Panc1 (cell line): ENCODE data around the gene POMT2. TPM values are rescaled to one million over a fixed set of nuclear protein-coding genes. Genes with fewer than 3 reads are reported as not detected.

ENCODE experiments used
- ATAC-seq: fragments of 200-7000 bp; cut with Tn5 transposase; 2 replicates; pipeline ENCODE4 v1.9.1; 2020; ENCODE audit warnings: mild to moderate bottlenecking, moderate library complexity
- BruUV-seq: library from RNA; stranded (reverse); fragments of 400-500 nt; replicated peaks from 2 replicates; lab custom pipeline; 2021; lab: Mats Ljungman, UMichigan
- CTCF ChIA-PET: fragments of 300-600 bp; sonication (Branson Sonifier 250); formaldehyde crosslinking; loops from one replicate; lab custom pipeline; 2022; ENCODE audit warnings: antibody characterized with exemption; lab: Charles Lee
- POLR2A ChIA-PET: fragments of 300-600 bp; sonication (Branson Sonifier 250); formaldehyde crosslinking; loops from one replicate; lab custom pipeline; 2022; ENCODE audit warnings: antibody characterized with exemption; lab: Charles Lee
- DNase-seq: peaks from one replicate; pipeline ENCODE4 v3.0.0-alpha.2; 2010; ENCODE audit warnings: low read depth, low spot score
- H3K27ac ChIP-seq: 2 replicates; pipeline ENCODE4 v1.5.1; 2011; ENCODE audit warnings: mild to moderate bottlenecking, low read length, inconsistent platforms
- H3K27me3 ChIP-seq: fragments of 200-500 bp; sonication (Bioruptor generic); 2 replicates; pipeline ENCODE4 v1.6.0; 2014; ENCODE audit warnings: low read length, inconsistent platforms; ENCODE audit not compliant: control insufficient read depth, insufficient read depth
- H3K36me3 ChIP-seq: fragments of 200-500 bp; sonication (Bioruptor generic); 2 replicates; pipeline ENCODE4 v1.5.1; 2014; ENCODE audit warnings: inconsistent platforms, mild to moderate bottlenecking, low read length, moderate library complexity; ENCODE audit not compliant: control insufficient read depth, insufficient read depth
- H3K4me1 ChIP-seq: 2 replicates; pipeline ENCODE4 v1.5.1; 2011; ENCODE audit warnings: inconsistent platforms, mild to moderate bottlenecking, low read length, moderate library complexity; ENCODE audit not compliant: control insufficient read depth, insufficient read depth
- H3K4me3 ChIP-seq, 2 experiments: 2 replicates each; pipeline ENCODE4 v1.5.1; 2011 to 2012; ENCODE audit warnings: low read depth in 2 of 2, low read length in 2 of 2, mild to moderate bottlenecking in 2 of 2, inconsistent platforms in 1 of 2, moderate library complexity in 1 of 2
- H3K9me3 ChIP-seq: fragments of 200-500 bp; sonication (Bioruptor generic); 2 replicates; pipeline ENCODE4 v1.5.1; 2014; ENCODE audit warnings: low read depth, mild to moderate bottlenecking, inconsistent platforms, low read length, moderate library complexity; ENCODE audit not compliant: control insufficient read depth, insufficient read depth
- CTCF ChIP-seq: fragments of 450-650 bp; IDR thresholded peaks from 2 replicates; pipeline ENCODE4 v1.5.1; 2017; ENCODE audit warnings: mild to moderate bottlenecking
- POLR2AphosphoS5 ChIP-seq: IDR thresholded peaks from 2 replicates; pipeline ENCODE4 v1.6.1; 2012; ENCODE audit warnings: mild to moderate bottlenecking, low read depth, low read length, moderate library complexity
- REST ChIP-seq, 2 experiments: IDR thresholded peaks; 2 replicates each; pipeline ENCODE4 v1.6.1; 2011 to 2012; ENCODE audit warnings: low read depth in 2 of 2, control low read depth in 1 of 2, low read length in 1 of 2, mild to moderate bottlenecking in 1 of 2, moderate library complexity in 1 of 2; ENCODE audit not compliant: insufficient read depth in 1 of 2
- SIN3A ChIP-seq: IDR thresholded peaks from 2 replicates; pipeline ENCODE4 v1.6.1; 2012; ENCODE audit warnings: low read depth, mild to moderate bottlenecking, low read length, moderate library complexity, borderline replicate concordance; ENCODE audit not compliant: insufficient read depth
- TCF7L2 ChIP-seq: IDR thresholded peaks from 2 replicates; pipeline ENCODE4 v1.6.1; 2011; ENCODE audit warnings: mild to moderate bottlenecking, low read depth, low read length, inconsistent platforms
- in situ Hi-C: cut with HindIII; loops from 2 replicates; pipeline ENCODE4 v1.10.0; 2016; ENCODE audit warnings: low sequenced_read_pairs, low pct_unique_long_range_greater_than_20kb
- intact Hi-C: fragments of 100-400 bp; cut with micrococcal nuclease; formaldehyde crosslinking; loops from one replicate; pipeline ENCODE4 v1.10.0; 2022; ENCODE audit not compliant: unreplicated experiment
- total RNA-seq: library from RNA; stranded (reverse); gene quantifications from one replicate; pipeline ENCODE4 v1.2.1, GENCODE V29; 2021; ENCODE audit not compliant: unreplicated experiment

Gene POMT2
- total RNA-seq, 1 experiment from 2014 or later, result 43.5 TPM

GRCh38 chr14:77268989-77269600, 51.6 kb downstream of the POMT2 start:
- in situ Hi-C loops (no loop called here), intact Hi-C loops (no loop called here)
- Histone ChIP-seq H3K36me3 (no peaks in the 10 kb centered on the region), H3K27me3 (no peaks in the 10 kb centered on the region), H3K27ac (no peak overlapping the region), H3K4me3 (no peak overlapping the region), H3K9me3 (no peaks in the 10 kb centered on the region), H3K4me1 (peaks cover 4% of the 10 kb centered on the region)
- ChIA-PET POLR2A (interaction anchor here (0.6 to 0.7 kb wide), 2 partner anchors 129 to 171 kb away, joined by 3 to 5 read pairs; partner anchors contain the start of gene CIPC), CTCF (interaction anchor here (0.7 kb wide), 1 partner anchor 370 kb away, joined by 3 read pairs; no protein-coding TSS in a partner anchor)
- TF ChIP-seq POLR2AphosphoS5, result no peak
- TF ChIP-seq SIN3A, result no peak
- TF ChIP-seq CTCF, result no peak
- TF ChIP-seq TCF7L2, result no peak
- no peak for TF ChIP-seq REST (IDR thresholded peaks at IDR 0.05; ENCODE audit: insufficient read depth in 1 of 2, low read depth in 2 of 2, low read length in 1 of 2)
- DNase-seq, result no peak
- BruUV-seq, result no TSS peak
- peak; percentile 46 for ATAC-seq

GRCh38 chr14:77267937-77268699, 52.6 kb downstream of the POMT2 start:
- no TSS peak for BruUV-seq
- intact Hi-C loops, result no loop called here
- Histone ChIP-seq H3K9me3 (no peaks in the 10 kb centered on the region), H3K36me3 (no peaks in the 10 kb centered on the region), H3K4me3 (no peak overlapping the region), H3K4me1 (peaks cover 4% of the 10 kb centered on the region), H3K27me3 (no peaks in the 10 kb centered on the region), H3K27ac (no peak overlapping the region)
- POLR2A ChIA-PET, result interaction anchor here (0.6 kb wide), 1 partner anchor 318 kb away, joined by 3 read pairs; no protein-coding TSS in a partner anchor
- in situ Hi-C loops, result no loop called here
- CTCF ChIA-PET, result no interaction called here
- DNase-seq (no peak), ATAC-seq (no peak)
- no peak for TF ChIP-seq REST (IDR thresholded peaks at IDR 0.05; ENCODE audit: insufficient read depth in 1 of 2, low read depth in 2 of 2, low read length in 1 of 2)
- TF ChIP-seq TCF7L2, result no peak
- no peak for TF ChIP-seq POLR2AphosphoS5
- TF ChIP-seq CTCF, result no peak
- TF ChIP-seq SIN3A, result no peak
